ENCODE data around the gene ARAP2. TPM values are rescaled to one million over a fixed set of nuclear protein-coding genes. Genes with fewer than 3 reads are reported as not detected.

ARAP2 gene
- total and polyA plus RNA-seq, 7 donors: 3.6 to 22.9 (median 16.9) TPM

DNA sequence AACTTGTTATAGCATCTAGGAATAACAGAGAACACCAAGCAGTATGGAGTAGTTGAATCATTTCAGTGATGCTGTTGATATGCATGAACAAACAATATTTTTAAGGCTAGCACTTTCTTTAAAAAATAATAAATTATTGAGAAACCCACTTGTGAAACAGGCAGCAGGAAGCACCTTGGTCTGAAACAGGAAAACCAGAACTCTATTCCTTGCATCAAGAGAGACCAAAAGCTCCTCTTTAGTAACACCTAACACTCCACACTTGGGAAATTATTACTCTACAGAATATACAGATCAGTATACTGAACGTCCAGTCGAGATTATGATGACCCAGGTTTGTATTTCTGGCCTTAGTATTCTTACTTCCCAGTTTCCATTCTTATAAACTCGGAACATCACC lies 129.0 kb downstream of the ARAP2 start:
- intact Hi-C loops (cut with DNase I): no loop called here
- TF ChIP-seq POLR2A (IDR thresholded peaks at IDR 0.05) (no peak), EP300 (IDR thresholded peaks at IDR 0.05) (no peak), POLR2AphosphoS5 (IDR thresholded peaks at IDR 0.05) (no peak)
- TF ChIP-seq, protein P1, sequence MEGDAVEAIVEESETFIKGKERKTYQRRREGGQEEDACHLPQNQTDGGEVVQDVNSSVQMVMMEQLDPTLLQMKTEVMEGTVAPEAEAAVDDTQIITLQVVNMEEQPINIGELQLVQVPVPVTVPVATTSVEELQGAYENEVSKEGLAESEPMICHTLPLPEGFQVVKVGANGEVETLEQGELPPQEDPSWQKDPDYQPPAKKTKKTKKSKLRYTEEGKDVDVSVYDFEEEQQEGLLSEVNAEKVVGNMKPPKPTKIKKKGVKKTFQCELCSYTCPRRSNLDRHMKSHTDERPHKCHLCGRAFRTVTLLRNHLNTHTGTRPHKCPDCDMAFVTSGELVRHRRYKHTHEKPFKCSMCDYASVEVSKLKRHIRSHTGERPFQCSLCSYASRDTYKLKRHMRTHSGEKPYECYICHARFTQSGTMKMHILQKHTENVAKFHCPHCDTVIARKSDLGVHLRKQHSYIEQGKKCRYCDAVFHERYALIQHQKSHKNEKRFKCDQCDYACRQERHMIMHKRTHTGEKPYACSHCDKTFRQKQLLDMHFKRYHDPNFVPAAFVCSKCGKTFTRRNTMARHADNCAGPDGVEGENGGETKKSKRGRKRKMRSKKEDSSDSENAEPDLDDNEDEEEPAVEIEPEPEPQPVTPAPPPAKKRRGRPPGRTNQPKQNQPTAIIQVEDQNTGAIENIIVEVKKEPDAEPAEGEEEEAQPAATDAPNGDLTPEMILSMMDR (IDR thresholded peaks at IDR 0.05): no peak
- WGBS, 2 donors: 62 to 84% methylated on average over 3 of the region's 3 CpGs

DNA sequence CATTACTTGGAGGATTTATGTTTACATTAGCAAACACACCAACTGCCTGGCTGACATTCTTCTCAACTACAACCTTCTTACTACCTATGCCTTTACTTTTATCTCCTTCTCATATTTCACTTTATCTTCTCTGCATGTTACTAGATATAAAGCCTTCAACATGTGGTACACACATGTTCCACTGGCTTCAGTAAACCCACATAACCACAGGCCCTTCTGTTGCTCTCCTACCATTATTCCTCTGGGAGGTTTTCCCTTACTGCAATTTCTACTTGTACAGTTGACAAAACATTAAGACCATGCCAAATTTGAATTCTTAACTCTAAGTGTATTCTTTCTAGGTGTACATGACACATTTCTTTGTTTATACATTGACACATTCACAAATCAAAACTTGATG lies 133.1 kb downstream of the ARAP2 start:
- H3K9me3 ChIP-seq: no peaks in the 10 kb centered on the region
- H3K27ac ChIP-seq: no peak overlapping the region
- no peaks in the 10 kb centered on the region for H3K27me3 ChIP-seq
- H3K4me3 ChIP-seq: no peak overlapping the region
- DNase-seq: no peak
- intact Hi-C loops (cut with DNase I): no loop called here
- H3K4me1 ChIP-seq: no peaks in the 10 kb centered on the region
- no peaks in the 10 kb centered on the region for H3K36me3 ChIP-seq
- no peak for TF ChIP-seq POLR2AphosphoS5 (IDR thresholded peaks at IDR 0.05)

More for the DNA sequence above, 129.0 kb downstream of the ARAP2 start:
- H3K4me1 ChIP-seq: no peaks in the 10 kb centered on the region
- no peaks in the 10 kb centered on the region for H3K27me3 ChIP-seq
- H3K36me3 ChIP-seq: no peaks in the 10 kb centered on the region
- no peak for DNase-seq
- no peaks in the 10 kb centered on the region for H3K9me3 ChIP-seq
- no peak overlapping the region for H3K4me3 ChIP-seq
- no peak overlapping the region for H3K27ac ChIP-seq

DNA sequence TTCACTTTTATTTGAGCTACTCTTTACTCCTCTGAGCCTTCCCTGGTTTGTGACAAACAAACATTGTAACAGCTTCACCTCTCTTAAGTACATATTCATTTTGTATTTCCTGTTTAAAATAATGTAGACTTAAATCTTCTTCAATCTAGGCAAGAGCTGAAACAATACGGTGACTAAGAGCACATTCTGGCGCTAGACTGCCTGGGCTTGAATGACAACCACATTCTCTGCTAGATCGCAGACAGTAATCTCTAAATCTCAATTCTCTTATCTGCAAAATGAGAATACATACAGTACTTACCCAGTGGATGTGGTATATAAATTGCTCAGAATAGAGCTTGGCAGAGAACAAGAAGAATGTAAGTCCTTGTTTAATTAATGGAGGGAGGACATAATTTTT lies 144.8 kb downstream of the ARAP2 start:
- 85 to 93% methylated on average over 3 of the region's 3 CpGs for WGBS, 2 donors
- intact Hi-C loops (cut with DNase I): no loop called here
- no peaks in the 10 kb centered on the region for H3K4me1 ChIP-seq
- no peaks in the 10 kb centered on the region for H3K36me3 ChIP-seq
- DNase-seq: no peak
- no peak overlapping the region for H3K27ac ChIP-seq
- H3K4me3 ChIP-seq: no peak overlapping the region
- TF ChIP-seq POLR2AphosphoS5 (IDR thresholded peaks at IDR 0.05): no peak
- TF ChIP-seq POLR2A (IDR thresholded peaks at IDR 0.05): no peak
- TF ChIP-seq, protein P1 (IDR thresholded peaks at IDR 0.05): no peak
- no peak for TF ChIP-seq EP300 (IDR thresholded peaks at IDR 0.05)
- H3K9me3 ChIP-seq: no peaks in the 10 kb centered on the region
- H3K27me3 ChIP-seq: no peaks in the 10 kb centered on the region

DNA sequence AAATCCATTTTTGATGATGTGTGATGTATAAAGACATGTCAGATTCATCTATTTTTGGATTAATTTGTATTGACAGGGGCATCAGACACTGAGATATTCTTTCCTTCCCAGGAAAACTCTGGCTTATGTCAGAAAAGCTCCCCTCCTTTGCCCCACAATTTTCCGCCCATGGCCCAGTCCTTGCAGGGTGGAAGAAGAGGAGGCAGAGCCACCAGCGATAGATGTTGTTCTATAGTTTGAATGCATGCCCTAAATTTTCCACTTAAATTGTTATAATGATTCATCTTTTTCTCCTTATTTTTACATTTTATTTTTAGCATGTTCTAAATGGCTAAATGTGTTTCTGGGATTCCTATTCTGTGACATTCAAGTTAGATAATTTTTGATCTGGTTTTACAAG lies 149.3 kb downstream of the ARAP2 start:
- H3K4me1 ChIP-seq: no peaks in the 10 kb centered on the region
- H3K27me3 ChIP-seq: no peaks in the 10 kb centered on the region
- no peak overlapping the region for H3K4me3 ChIP-seq
- no peak overlapping the region for H3K27ac ChIP-seq
- 93 to 97% methylated on average over 2 of the region's 2 CpGs for WGBS, 2 donors
- H3K9me3 ChIP-seq: no peaks in the 10 kb centered on the region
- TF ChIP-seq POLR2A (IDR thresholded peaks at IDR 0.05) (no peak), POLR2AphosphoS5 (IDR thresholded peaks at IDR 0.05) (no peak), EP300 (IDR thresholded peaks at IDR 0.05) (no peak)
- TF ChIP-seq, protein P1 (IDR thresholded peaks at IDR 0.05): no peak
- intact Hi-C loops (cut with DNase I): no loop called here
- DNase-seq: no peak
- no peaks in the 10 kb centered on the region for H3K36me3 ChIP-seq

DNA sequence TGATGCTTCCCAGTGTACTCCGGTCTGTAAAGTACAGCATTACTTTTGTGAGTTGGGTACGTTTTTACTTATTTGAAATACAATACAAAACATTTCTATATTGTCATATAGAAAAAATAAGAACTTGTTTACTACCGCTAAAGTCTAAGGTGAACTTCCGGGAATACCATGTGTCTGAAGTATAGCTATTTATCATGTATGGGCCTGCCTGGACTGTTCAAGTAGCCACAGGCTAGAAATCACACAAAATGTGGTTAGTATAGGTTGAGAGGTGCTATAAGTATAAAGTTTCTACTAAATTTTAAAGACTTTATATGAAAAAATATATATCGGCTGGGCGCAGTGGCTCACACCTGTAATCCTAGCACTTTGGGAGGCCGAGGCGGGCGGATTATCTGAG lies 152.3 kb downstream of the ARAP2 start:
- Histone ChIP-seq H3K36me3 (no peaks in the 10 kb centered on the region), H3K4me1 (peaks cover 0 to 11% (median 2%) of the 10 kb centered on the region in 4 donors), H3K27me3 (no peaks in the 10 kb centered on the region), H3K4me3 (no peak overlapping the region), H3K9me3 (no peaks in the 10 kb centered on the region), H3K27ac (no peak overlapping the region)
- 94 to 96% methylated on average over 9 of the region's 9 CpGs for WGBS, 2 donors
- DNase-seq: no peak
- TF ChIP-seq, protein P1 (IDR thresholded peaks at IDR 0.05): no peak
- TF ChIP-seq POLR2AphosphoS5 (IDR thresholded peaks at IDR 0.05) (no peak), EP300 (IDR thresholded peaks at IDR 0.05) (no peak), POLR2A (IDR thresholded peaks at IDR 0.05) (no peak)
- intact Hi-C loops (cut with DNase I): no loop called here
